ENCODE results near the gene WDFY2.

WDFY2 gene

DNA sequence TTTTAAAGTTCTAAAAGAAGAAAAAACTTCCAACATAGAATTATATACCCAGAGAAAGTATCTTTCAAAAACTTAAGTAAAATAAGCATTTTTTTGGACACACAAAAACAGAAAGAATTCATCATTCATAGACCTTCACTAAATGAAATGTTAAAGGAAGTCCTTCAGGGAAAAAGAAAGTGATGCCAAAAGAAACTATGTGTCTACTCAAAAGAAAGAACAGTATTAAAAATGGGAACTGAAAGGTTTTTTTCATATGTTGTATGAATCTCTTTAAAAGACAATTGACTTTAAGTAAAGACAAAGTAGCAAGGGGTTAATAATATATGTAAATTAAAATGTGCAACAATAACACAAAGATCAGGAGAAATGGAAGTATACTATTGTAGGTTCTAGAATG, 123.2 kb downstream of the WDFY2 start:
- no peak for DNase-seq (ENCODE audit: low spot score)

DNA sequence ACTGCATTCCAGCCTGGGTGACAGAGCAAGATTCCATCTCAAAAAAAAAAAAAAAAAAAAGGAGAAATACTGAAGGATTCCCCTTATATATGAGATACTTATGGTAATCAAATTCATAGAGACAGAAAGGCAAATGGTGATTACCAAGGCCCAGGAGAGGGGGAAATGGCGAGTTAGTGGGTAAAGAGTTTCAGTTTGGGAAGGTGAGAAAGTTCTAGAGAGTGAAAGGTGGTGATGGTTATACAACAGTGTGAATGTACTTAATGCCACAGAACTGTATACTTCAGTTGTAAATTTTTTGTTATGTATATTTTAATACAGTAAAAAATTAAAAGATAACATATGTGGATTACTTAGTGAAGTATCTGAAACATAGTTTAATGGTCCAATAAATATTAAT, 129.5 kb downstream of the WDFY2 start:
- no peak for DNase-seq (ENCODE audit: low spot score)

DNA sequence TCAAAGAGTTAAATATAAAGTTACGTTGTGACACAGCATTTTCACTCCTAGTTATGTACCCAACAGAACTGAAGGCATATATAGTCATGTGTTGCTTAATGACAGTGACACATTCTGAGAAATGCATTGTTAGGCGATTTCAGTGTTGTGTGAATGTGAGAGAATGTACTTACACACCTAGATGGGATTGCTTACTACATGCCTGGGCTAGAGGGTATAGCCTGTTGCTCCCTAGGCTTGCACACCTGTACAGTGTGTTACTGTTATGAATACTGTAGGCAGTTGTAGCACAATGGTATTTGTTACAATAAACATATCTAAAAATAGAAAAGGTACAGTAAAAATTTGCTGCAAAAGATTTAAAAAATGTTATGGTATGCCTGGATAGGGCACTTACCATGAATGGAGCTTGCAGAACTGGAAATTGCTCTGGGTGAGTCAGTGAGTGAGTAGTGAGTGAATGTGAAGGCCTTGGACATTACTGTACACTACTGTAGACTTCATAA, 130.5 kb downstream of the WDFY2 start:
- DNase-seq (ENCODE audit: low spot score), result no peak

DNA sequence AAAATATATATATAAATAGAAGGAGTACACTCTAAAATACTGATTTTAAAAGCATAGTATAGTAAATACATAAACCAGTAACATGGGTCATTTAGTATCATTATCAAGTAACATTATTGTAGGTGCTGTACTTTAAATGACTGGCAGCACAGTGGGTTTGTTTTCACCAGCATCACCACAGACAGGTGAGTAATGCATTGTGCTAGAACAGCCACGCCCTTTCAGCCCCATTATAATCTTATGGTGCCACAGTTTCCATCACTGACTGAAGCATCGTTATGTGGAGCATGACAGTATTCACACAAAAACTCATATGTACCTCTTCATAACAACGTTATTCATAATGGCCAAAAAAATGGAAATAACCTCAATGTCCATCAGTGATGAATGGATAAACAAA, 131.4 kb downstream of the WDFY2 start:
- no peak for DNase-seq (ENCODE audit: low spot score)

DNA sequence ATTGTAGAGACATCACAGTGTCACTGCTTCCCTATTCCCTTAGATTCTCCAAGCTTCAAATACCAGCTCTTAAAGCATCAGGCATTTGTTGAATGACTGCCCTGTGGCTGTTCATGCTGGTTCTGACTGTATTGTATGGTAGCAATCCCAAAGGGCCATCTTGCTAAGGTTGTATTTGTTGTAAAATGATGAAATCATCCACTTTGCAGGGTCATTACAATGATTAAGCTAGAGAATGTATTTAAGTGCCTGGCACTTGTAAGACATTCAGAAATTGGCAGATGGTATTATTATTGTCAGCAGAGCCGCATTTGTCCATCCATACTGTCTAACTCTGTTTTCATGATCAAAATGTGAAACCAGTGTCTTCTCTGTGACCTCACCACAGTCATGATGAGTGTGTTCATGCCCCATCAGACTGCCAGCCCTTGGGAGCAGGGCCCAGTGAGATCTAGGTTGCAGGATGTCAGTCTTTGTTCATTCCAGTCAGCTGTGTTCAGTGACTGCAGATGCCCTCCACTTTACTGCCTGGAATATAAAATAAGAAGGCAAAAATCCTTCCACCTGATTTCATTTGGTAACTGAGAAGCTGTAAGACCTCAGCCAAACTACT, 133.6 kb downstream of the WDFY2 start:
- no peak for DNase-seq (ENCODE audit: low spot score)

DNA sequence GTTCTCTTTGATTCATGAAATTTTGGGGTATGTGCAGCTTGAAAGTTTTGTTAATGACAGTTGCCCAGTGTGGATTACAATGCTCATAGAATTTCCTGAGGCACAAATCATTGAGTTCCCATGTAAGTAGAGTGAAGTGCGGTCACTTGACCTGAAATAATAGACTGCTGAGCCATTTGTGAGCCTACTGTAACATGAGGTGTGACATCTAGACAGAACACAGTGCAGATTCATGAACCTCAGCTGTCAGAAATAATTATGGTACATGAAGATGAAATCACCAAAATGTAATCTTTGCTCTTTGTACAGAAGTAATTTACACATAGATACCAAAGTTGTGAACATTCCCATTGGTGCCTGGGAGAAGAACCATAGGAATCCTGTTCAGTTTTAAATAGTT, 135.1 kb downstream of the WDFY2 start:
- no peak for DNase-seq (ENCODE audit: low spot score)

DNA sequence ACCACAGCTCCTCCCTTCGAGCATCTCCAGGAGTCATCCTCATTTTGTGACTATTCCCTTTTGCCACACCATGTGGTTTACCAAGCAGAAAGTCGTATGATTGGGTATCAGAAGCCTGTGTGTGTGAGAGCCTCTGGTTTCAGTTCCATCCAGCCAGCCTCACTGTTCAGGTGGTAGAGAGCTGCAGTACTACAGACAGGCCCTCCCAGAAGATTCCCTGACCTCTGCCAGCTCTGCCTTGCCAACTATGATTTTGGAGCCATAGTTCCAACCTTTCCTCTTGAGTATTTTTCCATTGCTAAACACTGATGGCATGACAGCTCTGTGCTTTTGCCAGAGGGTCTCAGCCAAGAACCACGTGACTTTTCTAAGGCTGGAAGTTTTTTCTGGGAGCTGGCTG, 137.2 kb downstream of the WDFY2 start:
- no peak for DNase-seq (ENCODE audit: low spot score)

DNA sequence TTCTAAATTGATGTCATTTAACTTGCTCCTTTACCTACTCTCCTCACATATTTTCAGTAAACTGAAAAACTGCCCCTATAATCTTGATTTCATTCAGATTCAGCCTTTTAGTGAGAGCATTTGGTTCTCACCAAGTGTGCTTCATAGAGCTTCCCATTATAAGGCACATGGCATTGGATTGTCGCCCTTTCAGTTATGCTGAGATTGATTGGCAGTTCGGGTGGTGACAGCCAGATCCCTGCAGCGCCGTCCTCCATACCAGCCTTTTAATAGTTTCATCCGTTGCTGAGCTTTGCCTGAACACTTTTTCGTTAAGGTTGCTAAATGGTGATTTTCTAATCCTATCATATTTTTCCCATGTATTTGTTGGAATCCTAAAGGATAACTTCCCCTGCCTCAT, 139.3 kb downstream of the WDFY2 start:
- no peak for DNase-seq (ENCODE audit: low spot score)

DNA sequence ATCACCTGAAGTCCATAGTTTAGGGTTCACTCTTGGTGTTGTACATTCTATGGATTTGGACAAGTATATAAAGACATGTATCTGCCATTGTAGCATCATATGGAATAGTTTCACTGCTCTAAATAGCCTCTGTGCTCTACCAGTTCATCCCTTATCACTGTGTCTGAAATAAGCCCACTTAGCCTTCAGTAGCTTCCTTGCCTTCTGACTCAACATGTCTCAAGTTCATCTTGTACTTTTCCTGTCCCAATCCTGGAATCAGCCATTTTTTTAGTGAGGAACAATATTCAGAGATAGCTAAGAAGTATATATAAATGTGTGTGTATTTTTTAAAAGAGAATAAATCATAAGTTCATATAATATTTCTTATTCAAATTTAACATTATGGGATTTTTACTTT, 140.5 kb downstream of the WDFY2 start:
- DNase-seq (ENCODE audit: low spot score), result no peak

DNA sequence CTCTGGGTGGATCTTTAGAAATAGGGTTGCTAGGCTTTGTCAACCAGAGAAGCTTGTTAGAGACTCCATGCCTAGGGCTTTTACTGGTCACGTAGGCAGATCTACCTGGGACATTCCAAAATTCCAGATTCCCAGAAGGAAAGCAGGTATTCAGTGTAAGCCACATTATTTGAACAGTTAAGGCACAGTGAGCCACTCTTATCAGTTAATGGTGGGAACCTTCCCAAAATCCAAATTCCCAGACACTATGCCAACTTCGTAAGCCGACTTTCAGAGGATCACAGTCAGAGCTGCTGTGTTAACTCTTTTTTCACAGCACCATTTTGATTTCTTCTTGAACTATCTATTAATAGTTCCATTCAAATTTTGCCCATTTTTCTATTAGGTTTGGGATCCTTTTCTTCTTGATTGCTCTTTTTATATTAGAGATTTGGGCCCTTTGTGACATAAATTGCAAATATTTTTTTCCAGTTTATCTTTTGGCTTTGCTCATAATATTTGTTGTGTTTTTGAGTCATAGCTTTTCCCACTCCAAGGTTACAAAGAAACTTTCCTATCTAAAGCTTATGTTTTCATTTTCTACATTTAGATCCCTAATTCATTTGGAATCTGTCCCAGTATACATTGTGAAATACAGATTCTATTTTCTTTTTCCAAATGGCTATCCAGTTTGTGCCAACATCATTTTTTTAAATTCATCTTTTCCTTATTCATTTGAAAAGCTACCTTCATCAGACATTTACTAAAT, 142.4 kb downstream of the WDFY2 start:
- DNase-seq (ENCODE audit: low spot score), result no peak

DNA sequence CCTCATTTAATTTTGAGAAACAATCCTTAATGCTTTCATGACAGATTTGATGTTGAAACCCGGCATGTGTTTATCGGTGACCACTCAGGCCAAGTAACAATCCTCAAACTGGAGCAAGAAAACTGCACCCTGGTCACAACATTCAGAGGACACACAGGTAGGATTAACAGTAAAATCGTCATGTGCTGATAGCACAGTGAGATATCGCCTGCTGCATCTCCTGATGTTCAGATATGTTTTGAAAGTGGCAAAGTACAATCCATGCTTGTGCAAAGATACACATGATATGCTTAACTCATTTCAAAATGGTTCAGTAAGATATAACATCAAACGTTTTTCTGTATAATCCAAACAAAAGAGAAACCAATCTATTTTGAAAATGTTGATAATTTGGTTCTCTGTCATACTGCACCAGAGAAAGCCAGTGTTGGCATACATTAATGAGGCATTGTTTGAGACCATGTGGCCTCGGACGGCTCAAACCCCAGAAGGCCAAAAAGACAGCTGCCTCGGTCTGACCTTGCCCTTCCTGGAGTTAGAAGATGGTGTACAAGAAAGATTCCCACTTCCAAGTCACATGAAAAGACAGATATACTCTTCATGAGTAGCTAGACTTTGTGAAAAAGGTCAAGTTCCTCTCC, 143.5 kb downstream of the WDFY2 start:
- DNase-seq (ENCODE audit: low spot score), result no peak

DNA sequence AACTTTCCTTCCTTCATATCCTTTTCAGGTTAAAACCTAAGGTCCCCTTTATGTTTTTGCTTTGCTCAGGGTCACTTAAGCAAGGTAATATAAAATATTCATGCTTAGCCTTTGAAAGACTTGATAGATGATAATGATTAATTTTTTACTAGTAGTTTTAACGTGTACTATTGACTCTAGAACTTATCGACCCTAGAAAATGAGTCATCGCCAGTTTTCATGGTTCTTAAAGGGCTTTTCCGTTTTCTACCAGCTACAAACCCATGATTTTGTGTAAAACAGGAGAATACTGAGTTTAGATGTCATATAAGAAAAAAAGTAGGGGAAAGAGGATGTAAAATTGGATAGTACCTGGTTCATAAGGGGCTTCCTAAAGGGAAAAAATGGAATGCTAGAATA, 144.0 kb downstream of the WDFY2 start:
- no peak for DNase-seq (ENCODE audit: low spot score)

DNA sequence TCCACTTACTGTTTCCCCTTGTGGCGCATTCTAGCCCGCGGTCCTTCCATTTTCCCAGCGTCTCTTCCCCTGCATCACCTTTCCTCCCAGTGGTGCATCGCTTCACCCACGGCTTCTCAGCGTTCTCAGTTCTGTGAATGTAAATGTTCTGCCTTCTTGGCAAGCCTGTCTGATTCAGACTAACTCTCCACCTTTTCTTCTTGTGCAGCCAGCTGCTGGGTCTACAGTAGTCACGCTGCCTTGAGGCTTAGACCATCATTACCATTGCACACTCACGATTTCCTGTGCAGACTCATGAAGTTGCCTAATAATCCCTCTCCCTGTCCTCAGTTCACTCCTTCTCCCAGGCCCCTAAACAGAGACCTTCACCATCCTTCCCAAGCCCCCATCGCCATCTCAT, 144.7 kb downstream of the WDFY2 start:
- DNase-seq (ENCODE audit: low spot score), result no peak

DNA sequence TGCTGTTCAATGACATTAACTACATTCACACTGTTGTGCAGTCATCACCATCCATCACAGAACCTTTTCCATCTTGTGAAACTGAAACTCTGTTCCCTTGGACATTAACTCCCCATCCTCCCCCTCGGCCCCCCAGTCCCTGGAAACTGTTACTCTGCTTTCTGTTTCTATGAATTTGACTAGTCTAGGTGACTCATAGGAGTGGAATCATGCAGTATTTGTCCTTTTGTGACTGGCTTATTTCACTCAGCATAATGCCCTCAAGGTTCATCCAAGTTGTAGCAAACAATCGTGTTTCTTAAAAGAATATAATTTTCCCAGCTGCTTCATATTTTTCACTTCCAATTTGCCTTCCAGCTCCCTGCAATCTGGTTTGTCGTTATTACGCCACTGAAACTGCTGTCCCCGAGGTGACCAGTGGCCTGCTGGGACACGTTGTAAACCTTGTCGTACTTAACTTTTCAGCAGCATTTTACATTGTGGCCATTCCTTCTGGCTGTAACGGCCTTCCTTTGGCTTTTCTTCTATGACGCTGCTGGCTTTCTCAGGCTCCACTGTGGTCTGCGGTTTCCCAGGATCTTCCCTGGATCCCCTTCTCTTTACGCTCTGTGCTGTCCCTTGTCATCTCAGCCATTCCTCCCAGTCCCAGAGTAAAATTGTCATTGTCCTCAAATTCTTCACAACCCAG, 145.7 kb downstream of the WDFY2 start:
- DNase-seq (ENCODE audit: low spot score), result no peak

DNA sequence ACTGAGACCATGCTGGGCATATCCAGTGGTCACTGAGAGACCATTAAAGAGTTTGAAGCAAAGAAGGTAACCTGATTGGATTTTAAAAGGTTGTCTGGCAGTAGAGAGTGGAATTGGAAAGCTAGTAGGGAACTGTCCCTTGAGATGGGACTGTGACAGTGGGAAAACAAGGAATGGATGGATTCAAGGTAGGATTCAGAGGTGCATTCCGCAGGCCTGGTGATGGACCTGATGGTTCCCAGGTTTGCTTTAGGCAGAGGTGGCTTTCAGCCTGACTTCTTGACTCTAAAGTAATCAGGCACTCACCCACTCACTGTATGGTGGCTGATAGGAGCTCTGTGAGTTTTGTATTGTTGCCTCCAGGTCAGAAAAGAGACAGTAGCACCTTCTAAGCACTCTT, 146.7 kb downstream of the WDFY2 start:
- DNase-seq (ENCODE audit: low spot score), result no peak

DNA sequence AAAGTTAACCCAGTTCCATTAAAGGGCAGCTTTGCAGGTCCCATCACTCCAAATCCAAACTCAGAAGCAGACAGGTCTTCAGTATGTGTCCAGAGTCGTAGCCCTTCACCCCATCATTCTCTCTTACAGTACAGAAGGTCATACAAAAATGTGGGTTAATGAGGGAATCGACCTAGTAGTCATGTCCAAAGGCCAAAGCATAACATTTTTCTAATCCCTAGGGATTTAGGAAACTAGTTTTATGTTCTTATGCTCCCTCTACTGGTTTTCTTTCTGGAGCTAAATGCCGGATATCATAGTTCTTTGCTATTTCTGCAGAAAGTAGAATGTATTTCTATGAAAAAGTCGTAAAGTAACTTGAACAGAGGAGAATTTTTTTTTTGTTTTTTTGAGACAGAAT, 147.5 kb downstream of the WDFY2 start:
- no peak for DNase-seq (ENCODE audit: low spot score)

DNA sequence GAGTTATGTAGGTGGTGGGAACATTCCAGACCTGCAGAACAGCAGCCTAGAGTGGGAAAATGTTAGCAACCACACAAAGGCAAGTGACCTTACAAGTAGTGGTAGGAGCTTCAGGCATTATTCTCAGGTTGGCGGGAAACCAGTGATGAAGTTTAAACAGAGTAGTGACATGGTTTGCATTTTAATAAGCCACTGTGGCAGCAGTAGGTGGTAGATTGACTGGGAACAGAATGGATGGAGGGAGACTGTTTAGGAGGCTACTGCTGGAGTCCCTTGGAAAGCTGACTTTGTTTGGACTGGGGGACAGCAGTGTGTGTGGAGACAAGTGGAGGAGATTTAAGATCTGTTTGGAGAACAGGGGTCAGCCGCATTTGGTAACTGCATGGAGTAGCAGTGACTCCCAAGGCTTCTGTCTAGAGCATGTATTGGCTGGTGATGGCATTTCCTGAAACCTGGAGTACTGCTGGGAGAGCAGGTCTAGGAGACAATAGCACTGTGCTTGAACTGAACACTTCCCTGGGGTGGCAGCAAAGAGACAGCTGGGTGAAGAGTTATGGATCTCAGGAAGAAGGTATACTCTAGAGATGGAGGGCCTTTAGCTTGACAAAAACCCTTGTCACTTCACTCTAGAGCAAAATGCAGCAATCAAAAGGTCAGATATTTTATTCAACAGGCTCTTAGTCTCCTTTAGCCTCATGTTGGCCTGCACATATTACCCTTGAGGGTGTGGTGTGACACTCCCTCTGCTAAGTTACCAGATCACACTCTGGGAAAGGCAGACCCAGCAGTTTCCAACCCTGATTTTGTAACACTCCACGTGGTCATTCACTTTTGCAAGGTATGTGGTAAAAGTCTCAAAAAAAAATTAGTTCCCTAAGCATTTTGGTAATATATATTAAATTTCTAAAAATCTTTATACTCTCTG, 149.4 kb downstream of the WDFY2 start:
- peak; percentile 43 for DNase-seq (ENCODE audit: low spot score)

DNA sequence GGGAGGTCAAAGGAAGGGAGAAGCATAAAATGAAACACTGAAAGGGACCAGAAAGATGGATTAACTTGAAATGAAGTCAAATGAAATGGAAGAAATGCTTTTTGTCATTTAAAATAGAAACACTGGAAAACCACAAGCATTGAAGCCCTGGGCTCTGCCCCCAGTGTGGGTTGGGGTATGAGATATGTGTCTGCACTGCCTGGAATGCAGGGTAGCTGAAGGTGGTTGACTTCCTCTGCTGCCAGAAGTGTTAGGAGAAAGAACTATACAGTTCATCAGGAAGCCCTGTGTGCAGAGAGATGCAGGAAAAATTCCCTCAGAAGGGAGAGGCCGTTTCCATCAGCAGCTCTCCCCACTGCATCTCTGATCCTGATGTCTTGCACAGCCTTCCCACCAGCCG, 150.5 kb downstream of the WDFY2 start:
- DNase-seq (ENCODE audit: low spot score), result no peak

DNA sequence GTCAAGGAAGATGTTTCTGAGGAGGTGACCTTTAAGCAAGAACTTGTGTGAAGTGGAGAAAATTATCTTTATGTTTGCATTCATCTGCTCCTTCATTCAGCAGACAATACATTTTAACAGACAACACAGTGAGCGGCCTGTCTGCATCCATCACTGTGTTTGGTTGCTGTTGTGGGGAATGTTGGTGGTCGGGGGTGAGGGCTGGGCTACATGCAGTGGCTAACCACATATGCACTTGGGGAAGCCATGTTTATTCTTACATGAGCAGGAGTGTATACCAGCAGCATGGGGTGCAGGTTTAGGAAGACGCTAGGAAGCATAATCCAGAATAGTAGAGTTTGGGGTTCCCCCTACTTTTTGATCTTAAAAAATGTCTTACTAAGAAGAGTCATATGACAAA, 153.3 kb downstream of the WDFY2 start:
- no peak for DNase-seq (ENCODE audit: low spot score)

DNA sequence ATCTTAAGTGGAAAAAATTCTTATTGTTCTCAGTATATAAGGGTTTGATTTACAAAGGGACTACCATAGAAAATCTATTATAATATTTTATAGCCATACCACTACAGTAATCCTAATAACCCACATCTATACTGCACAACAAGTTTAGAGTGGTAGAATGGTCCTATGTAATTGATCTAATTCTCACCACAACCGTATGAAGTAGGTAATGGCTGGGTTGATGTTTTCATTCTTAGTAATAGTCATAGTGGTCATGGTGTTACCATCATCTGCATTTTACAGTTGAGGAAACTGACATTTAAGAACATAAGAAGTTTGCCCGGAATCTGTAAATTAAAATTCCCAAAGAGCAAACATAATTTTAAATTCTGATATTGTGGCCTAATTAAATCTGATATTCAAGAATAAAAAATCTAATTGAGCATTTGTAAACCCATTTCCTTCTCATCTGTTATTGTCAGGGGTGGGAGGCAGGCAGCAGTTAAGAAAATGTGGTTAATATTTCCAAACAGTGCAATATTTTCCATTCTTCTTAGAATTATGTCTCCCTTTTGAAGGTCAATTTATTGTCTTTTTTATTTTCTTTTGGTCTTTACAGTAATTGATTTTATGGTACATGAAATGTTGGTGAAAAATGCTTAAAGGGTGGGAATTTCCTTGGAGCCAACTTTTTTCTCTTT, 154.1 kb downstream of the WDFY2 start:
- no peak for DNase-seq (ENCODE audit: low spot score)

All from iPS-NIHi11 (cell line).